ENCODE measurements around the gene GID8. TPM values are rescaled to one million over a fixed set of nuclear protein-coding genes. Genes with fewer than 3 reads are reported as not detected.

The GID8 gene
- total RNA-seq, 2 experiments from 2014 or later: 39.6 to 46.1 TPM

- no peak for TF ChIP-seq CTCF (IDR thresholded peaks at IDR 0.05)
- DNase-seq: no peak
- ChIA-PET POLR2A (no interaction called here), CTCF (no interaction called here)
- intact Hi-C loops (cut with DNase I, micrococcal nuclease): loop anchor here in 1 of 2 experiments (10.0 kb wide), 1 partner anchor 55 kb away; the partner anchor contains the start of gene BHLHE23
- Mint-ChIP-seq H3K4me1 (ENCODE audit: low read depth) (peaks cover 31% of the 10 kb centered on the region), H3K36me3 (ENCODE audit: low read depth) (peaks cover 55% of the 10 kb centered on the region), H3K27ac (no peak overlapping the region), H3K9me3 (no peaks in the 10 kb centered on the region), H3K27me3 (no peaks in the 10 kb centered on the region), H3K4me3 (peak overlapping the region; percentile 51)
- H3K27me3 ChIP-seq (ENCODE audit: control insufficient read depth in 1 of 2, insufficient read depth in 2 of 2, low read length in 2 of 2): no peaks in the 10 kb centered on the region
- peaks cover 40% of the 10 kb centered on the region for H3K4me1 ChIP-seq (ENCODE audit: insufficient read depth, low read length)
- H3K27ac ChIP-seq (ENCODE audit: low read depth in 1 of 2, low read length in 2 of 2): no peak overlapping the region
- peaks cover 0 to 4% of the 10 kb centered on the region in 2 experiments for H3K9me3 ChIP-seq (ENCODE audit: control insufficient read depth in 1 of 2, insufficient read depth in 1 of 2, low read length in 2 of 2)
- no peak for ATAC-seq (ENCODE audit: poor library complexity)
- no peak overlapping the region for H3K4me3 ChIP-seq (ENCODE audit: low read length)
- H3K36me3 ChIP-seq (ENCODE audit: insufficient read depth, low read length): peaks cover 51% of the 10 kb centered on the region
Measured at GRCh38 chr20:62949962-62950361, 12.0 kb downstream of the GID8 start.

GRCh38 chr20:62950741-62951140 lies 12.8 kb downstream of the GID8 start:
- H3K4me1 ChIP-seq (ENCODE audit: insufficient read depth, low read length): peaks cover 42% of the 10 kb centered on the region
- peaks cover 43% of the 10 kb centered on the region for H3K36me3 ChIP-seq (ENCODE audit: insufficient read depth, low read length)
- ATAC-seq (ENCODE audit: poor library complexity): no peak
- Mint-ChIP-seq H3K9me3 (no peaks in the 10 kb centered on the region), H3K27me3 (no peaks in the 10 kb centered on the region), H3K36me3 (ENCODE audit: low read depth) (peaks cover 48% of the 10 kb centered on the region), H3K4me1 (ENCODE audit: low read depth) (peaks cover 31% of the 10 kb centered on the region), H3K4me3 (no peak overlapping the region), H3K27ac (no peak overlapping the region)
- H3K9me3 ChIP-seq (ENCODE audit: control insufficient read depth in 1 of 2, insufficient read depth in 1 of 2, low read length in 2 of 2): peaks cover 0 to 4% of the 10 kb centered on the region in 2 experiments
- no peak overlapping the region for H3K27ac ChIP-seq (ENCODE audit: low read depth in 1 of 2, low read length in 2 of 2)
- ChIA-PET POLR2A (interaction anchor here (0.9 kb wide), 1 partner anchor 25 kb away, joined by 4 read pairs; no protein-coding TSS in a partner anchor), CTCF (no interaction called here)
- DNase-seq: no peak
- no peaks in the 10 kb centered on the region for H3K27me3 ChIP-seq (ENCODE audit: control insufficient read depth in 1 of 2, insufficient read depth in 2 of 2, low read length in 2 of 2)
- no peak for TF ChIP-seq CTCF (IDR thresholded peaks at IDR 0.05)
- no peak overlapping the region for H3K4me3 ChIP-seq (ENCODE audit: low read length)
- intact Hi-C loops (cut with DNase I, micrococcal nuclease): loop anchor here in 1 of 2 experiments (10.0 kb wide), 1 partner anchor 54 kb away; the partner anchor contains the start of gene BHLHE23

GRCh38 chr20:62951143-62951895 lies 13.4 kb downstream of the GID8 start:
- Mint-ChIP-seq H3K4me1 (ENCODE audit: low read depth) (peaks cover 31% of the 10 kb centered on the region), H3K4me3 (no peak overlapping the region), H3K9me3 (no peaks in the 10 kb centered on the region), H3K27me3 (no peaks in the 10 kb centered on the region), H3K27ac (peak overlapping the region; percentile 67), H3K36me3 (ENCODE audit: low read depth) (peaks cover 43% of the 10 kb centered on the region)
- Histone ChIP-seq H3K27ac (ENCODE audit: low read depth in 1 of 2, low read length in 2 of 2) (no peak overlapping the region), H3K4me1 (ENCODE audit: insufficient read depth, low read length) (peaks cover 42% of the 10 kb centered on the region), H3K9me3 (ENCODE audit: control insufficient read depth in 1 of 2, insufficient read depth in 1 of 2, low read length in 2 of 2) (peaks cover 0 to 9% of the 10 kb centered on the region in 2 experiments), H3K4me3 (ENCODE audit: low read length) (no peak overlapping the region), H3K36me3 (ENCODE audit: insufficient read depth, low read length) (peaks cover 38% of the 10 kb centered on the region), H3K27me3 (ENCODE audit: control insufficient read depth in 1 of 2, insufficient read depth in 2 of 2, low read length in 2 of 2) (no peaks in the 10 kb centered on the region)
- POLR2A ChIA-PET: interaction anchor here (0.9 kb wide), 1 partner anchor 26 kb away, joined by 4 read pairs; no protein-coding TSS in a partner anchor
- no peak for DNase-seq
- ATAC-seq (ENCODE audit: poor library complexity): no peak
- TF ChIP-seq CTCF (IDR thresholded peaks at IDR 0.05): no peak
- CTCF ChIA-PET: no interaction called here
- intact Hi-C loops (cut with DNase I, micrococcal nuclease): loop anchor here in 1 of 2 experiments (10.0 kb wide), 1 partner anchor 53 kb away; the partner anchor contains the start of gene BHLHE23

Data from CD4-positive, alpha-beta T cell (primary cell).